ENCODE measurements around the gene USH2A.

DNA sequence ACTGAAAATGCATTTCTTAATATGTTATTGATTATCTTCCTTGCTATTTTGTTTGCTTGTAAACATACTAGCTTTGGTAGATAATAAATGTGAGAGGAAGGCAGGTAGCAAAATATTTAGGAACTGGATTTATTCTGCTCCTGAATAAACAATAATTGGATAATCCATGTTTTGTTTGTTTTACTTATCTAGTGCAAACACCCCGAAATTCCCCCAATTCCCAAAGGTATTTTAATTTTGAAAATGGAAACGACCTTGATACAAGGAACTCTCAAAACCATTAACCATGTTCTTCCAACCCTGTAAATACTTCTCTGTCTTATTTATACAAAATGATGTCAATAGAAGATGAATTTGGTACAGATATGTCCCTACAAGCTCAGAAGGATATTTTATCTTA lies 3.0 kb downstream of the USH2A start:
- TF ChIP-seq, protein P1, sequence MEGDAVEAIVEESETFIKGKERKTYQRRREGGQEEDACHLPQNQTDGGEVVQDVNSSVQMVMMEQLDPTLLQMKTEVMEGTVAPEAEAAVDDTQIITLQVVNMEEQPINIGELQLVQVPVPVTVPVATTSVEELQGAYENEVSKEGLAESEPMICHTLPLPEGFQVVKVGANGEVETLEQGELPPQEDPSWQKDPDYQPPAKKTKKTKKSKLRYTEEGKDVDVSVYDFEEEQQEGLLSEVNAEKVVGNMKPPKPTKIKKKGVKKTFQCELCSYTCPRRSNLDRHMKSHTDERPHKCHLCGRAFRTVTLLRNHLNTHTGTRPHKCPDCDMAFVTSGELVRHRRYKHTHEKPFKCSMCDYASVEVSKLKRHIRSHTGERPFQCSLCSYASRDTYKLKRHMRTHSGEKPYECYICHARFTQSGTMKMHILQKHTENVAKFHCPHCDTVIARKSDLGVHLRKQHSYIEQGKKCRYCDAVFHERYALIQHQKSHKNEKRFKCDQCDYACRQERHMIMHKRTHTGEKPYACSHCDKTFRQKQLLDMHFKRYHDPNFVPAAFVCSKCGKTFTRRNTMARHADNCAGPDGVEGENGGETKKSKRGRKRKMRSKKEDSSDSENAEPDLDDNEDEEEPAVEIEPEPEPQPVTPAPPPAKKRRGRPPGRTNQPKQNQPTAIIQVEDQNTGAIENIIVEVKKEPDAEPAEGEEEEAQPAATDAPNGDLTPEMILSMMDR (IDR thresholded peaks at IDR 0.05; ENCODE audit: insufficient read depth, low read depth, low read length), result no peak
- no peak for TF ChIP-seq EZH2 (IDR thresholded peaks at IDR 0.05; ENCODE audit: insufficient read depth, low read length)
